ENCODE results near the gene KCTD2. TPM values are rescaled to one million over a fixed set of nuclear protein-coding genes. Genes with fewer than 3 reads are reported as not detected.

Gene KCTD2, protein sequence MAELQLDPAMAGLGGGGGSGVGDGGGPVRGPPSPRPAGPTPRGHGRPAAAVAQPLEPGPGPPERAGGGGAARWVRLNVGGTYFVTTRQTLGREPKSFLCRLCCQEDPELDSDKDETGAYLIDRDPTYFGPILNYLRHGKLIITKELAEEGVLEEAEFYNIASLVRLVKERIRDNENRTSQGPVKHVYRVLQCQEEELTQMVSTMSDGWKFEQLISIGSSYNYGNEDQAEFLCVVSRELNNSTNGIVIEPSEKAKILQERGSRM
- total RNA-seq: 10 to 100 TPM; 18.9 to 30.8 (median 24.2) TPM

DNA sequence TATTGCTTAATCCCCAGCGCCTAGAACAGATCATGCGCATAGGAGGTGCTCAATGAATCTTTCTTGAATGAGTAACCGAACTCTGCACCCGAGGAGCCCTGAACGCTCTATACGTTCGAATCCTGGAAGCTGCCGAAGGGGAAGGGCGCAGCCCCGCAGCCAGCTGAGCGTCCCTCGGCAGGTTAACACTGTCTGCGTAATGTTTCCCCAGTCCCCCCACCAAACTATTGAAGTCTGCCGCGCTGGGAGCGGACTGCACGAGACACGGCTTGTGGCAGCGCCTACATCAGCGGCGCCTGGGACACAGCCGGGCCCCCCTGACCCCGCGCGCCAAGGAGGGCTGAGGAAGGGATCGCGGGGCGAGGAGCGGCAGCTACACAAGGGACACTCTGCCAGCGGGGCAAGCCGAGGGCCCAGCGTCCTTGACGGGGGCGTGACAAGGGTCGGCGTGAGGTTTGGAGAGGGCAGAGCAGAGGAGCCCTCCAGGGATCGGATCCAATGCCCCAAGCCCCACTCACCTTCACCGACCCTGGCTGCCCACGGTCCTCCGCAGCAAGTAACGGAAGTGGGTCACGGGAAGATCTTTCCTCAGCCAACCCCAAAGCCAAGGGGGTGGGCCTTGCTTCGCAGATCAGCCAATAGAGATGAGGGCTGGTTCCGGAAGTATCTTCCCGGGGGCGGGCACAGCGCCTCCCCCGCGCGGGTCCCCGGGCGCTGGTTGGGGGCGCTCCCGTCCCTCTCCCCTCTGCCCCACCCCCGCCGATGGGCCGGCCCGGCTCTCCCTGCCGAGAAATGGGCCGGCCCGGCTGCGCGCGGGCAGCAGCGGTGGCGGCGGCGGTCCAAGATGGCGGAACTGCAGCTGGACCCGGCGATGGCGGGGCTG lies at the start of gene KCTD2, which contains the start of gene ATP5PD:
Gene KCTD2, plus strand, starts transcription at position 819 of the 883 bp plus-strand sequence. Its CDS starts 26 bp downstream, at position 845.
Gene ATP5PD, minus strand, starts transcription at position 563 of the 883 bp plus-strand sequence. CDS start 4,319 bp downstream, outside the sequence.
- TF ChIP-seq, protein P1, sequence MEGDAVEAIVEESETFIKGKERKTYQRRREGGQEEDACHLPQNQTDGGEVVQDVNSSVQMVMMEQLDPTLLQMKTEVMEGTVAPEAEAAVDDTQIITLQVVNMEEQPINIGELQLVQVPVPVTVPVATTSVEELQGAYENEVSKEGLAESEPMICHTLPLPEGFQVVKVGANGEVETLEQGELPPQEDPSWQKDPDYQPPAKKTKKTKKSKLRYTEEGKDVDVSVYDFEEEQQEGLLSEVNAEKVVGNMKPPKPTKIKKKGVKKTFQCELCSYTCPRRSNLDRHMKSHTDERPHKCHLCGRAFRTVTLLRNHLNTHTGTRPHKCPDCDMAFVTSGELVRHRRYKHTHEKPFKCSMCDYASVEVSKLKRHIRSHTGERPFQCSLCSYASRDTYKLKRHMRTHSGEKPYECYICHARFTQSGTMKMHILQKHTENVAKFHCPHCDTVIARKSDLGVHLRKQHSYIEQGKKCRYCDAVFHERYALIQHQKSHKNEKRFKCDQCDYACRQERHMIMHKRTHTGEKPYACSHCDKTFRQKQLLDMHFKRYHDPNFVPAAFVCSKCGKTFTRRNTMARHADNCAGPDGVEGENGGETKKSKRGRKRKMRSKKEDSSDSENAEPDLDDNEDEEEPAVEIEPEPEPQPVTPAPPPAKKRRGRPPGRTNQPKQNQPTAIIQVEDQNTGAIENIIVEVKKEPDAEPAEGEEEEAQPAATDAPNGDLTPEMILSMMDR (IDR thresholded peaks at IDR 0.05; ENCODE audit: low read depth): no peak

DNA sequence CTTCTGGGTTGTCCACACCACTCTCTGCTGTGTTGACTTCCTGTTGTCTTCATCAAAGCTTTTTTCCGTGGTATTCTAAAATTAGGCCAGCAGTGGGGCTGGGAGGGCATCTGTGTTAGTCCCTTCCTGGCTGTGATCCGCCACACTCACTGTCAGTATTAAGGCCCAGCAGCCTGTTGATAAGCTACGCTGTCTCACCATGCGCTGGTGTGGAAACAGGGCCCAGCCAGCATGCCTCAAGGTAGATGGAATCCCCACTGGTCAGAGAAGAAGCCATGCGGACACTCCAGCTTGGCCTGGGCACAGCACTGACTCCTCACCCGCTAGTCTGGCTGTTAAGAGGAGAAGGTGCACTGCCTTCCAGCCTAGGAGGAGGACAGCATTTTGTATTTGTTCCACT lies 48.2 kb upstream of the KCTD2 start:
- TF ChIP-seq, protein P1 (IDR thresholded peaks at IDR 0.05; ENCODE audit: low read depth): no peak

DNA sequence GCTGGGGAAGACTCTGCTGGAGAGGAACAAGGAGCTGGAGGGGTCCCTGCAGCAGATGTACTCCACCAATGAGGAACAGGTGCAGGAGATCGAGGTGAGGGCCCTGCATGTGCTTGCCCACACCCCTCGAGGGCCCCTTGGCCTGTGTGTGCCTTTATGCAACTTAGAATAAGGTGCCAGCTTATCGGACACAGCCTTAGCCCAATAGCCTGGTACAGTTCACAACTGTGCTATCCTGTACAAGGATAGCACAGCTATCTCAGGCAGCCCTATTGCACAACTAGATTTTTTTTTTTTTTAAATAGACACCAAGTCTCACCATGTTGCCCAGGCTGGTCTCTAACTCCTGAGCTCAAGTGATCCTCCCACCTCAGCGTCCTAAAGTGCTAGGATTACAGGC lies 47.5 kb upstream of the KCTD2 start:
- TF ChIP-seq, protein P1 (IDR thresholded peaks at IDR 0.05; ENCODE audit: low read depth): no peak

DNA sequence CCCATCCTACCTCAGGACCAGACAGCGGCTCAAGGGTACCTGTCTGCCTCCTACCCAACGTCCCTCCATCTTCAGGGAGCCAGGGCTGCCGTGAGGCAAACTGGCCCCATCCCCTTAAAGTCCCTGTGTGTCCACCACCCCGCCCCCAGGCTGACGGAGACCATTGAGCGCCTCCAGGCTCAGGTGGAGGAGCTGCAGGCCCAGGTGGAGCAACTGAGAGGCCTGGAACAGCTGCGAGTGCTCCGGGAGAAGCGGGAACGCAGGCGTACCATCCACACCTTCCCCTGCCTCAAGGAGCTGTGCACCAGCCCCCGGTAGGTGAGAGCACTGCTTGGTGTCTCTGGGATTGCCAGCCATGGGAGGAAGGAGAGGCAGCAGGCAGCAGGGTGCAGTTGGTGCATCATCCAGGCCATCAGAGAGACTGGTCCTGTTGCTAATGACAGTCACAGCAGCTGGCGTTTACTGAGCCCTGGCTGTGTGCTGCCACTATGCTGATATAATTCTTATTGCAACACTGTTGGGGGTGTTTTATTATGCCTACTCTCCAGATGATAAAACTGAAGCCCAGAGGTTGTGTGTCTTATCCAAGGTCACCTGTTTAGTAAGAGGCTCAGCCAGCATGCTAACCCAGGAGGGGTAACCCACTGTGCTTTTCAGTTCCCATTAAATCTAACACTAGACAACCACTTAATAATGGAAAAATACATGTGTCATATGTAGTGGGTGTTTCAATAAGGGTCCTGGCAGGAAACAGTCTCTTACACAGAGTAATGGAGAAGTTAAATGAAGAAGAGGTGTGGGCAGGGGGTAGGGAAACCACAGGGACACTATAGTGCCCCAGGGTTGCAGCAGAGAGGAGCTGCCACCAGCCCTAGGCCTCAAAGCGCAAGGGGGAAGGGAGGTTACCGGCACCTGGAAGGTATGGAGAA lies 44.8 kb upstream of the KCTD2 start:
- TF ChIP-seq, protein P1 (IDR thresholded peaks at IDR 0.05; ENCODE audit: low read depth): no peak

DNA sequence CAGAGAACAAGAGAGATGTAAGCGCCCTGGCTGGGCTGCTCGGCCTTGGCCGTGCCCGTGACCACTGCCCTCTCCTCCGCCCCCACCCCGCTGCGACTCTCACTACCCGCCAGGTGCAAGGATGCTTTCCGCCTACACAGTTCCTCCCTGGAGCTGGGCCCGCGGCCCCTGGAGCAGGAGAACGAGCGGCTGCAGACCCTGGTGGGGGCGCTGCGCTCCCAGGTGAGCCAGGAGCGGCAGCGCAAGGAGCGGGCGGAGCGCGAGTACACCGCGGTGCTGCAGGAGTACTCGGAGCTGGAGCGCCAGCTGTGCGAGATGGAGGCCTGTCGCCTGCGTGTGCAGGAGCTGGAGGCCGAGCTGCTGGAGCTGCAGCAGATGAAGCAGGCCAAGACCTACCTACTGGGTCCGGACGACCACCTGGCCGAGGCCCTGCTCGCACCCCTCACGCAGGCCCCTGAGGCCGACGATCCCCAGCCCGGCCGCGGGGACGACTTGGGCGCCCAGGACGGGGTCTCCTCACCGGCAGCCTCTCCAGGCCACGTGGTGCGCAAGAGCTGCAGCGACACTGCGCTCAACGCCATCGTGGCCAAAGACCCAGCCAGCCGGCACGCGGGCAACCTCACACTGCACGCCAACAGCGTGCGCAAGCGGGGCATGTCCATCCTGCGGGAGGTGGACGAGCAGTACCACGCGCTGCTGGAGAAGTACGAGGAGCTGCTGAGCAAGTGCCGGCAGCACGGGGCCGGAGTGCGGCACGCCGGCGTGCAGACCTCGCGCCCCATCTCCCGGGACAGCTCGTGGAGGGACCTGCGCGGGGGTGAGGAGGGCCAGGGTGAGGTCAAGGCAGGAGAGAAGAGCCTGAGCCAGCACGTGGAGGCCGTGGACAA lies 43.7 kb upstream of the KCTD2 start:
- TF ChIP-seq, protein P1 (IDR thresholded peaks at IDR 0.05; ENCODE audit: low read depth): no peak

DNA sequence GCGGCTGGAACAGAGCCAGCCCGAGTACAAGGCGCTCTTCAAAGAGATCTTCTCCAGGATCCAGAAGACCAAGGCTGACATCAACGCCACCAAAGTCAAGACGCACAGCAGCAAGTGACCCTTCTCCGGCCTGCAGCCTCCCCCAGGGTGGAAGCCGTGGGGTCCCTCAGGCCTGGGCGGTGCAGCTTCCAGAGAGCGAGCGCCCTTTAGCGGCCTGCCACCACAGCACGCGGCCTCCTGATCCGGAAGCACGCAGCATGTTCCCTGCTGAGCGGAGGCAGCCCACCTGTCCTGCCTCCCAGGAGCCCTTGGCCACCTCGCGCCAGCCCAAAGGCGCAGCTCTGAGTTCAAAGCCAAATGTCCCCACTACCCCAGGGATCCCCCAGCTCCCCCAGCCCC lies 43.1 kb upstream of the KCTD2 start:
- TF ChIP-seq, protein P1 (IDR thresholded peaks at IDR 0.05; ENCODE audit: low read depth): no peak
